Measurements from ENCODE around the gene CASZ1.

The CASZ1 gene

GRCh38 chr1:10591010-10591409 is 205.4 kb downstream of the CASZ1 start:
- no peak for DNase-seq

GRCh38 chr1:10589074-10589473 is 207.4 kb downstream of the CASZ1 start:
- DNase-seq = no peak

GRCh38 chr1:10588640-10589039 is 207.8 kb downstream of the CASZ1 start:
- DNase-seq = no peak

Data from activated CD4-positive, alpha-beta T cell treated with anti-CD3 and anti-CD28 coated beads, Interleukin-2, Interleukin-6, amounts not matched to agents 100 ng/mL and 50 ng/mL, durations not matched to agents 16 hours and 8 hours (primary cell).